ENCODE data around the gene TSHZ2.

DNA sequence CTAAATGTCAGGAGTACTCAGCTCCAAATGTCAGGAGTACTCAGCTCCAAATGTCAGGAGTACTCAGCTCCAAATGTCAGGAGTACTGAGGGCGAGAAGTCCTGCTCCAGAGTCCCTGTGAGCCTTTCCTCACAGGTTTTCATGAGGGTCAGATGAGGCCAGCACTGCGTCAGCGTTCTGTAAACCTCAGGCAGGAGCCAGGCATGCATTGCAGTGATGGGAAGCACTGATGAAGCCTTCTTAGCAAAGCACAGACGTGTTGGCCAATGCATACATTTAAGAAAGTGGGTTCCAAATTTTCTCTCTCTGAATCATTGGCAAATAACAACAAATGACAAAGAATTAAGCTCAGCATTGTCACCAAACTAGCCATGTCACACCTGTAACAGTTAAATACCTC is 366.6 kb downstream of the TSHZ2 start:
- TF ChIP-seq, protein P1, sequence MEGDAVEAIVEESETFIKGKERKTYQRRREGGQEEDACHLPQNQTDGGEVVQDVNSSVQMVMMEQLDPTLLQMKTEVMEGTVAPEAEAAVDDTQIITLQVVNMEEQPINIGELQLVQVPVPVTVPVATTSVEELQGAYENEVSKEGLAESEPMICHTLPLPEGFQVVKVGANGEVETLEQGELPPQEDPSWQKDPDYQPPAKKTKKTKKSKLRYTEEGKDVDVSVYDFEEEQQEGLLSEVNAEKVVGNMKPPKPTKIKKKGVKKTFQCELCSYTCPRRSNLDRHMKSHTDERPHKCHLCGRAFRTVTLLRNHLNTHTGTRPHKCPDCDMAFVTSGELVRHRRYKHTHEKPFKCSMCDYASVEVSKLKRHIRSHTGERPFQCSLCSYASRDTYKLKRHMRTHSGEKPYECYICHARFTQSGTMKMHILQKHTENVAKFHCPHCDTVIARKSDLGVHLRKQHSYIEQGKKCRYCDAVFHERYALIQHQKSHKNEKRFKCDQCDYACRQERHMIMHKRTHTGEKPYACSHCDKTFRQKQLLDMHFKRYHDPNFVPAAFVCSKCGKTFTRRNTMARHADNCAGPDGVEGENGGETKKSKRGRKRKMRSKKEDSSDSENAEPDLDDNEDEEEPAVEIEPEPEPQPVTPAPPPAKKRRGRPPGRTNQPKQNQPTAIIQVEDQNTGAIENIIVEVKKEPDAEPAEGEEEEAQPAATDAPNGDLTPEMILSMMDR (IDR thresholded peaks at IDR 0.05): no peak
- TF ChIP-seq POLR2A (IDR thresholded peaks at IDR 0.05): no peak
